Muscle layer of colon (tissue), 2 donors: ENCODE measurements around the gene SNAP29.
"Not testable (repeated sequence)": the region's sequence is repeated elsewhere in the genome, so short reads cannot be mapped to it uniquely, and the experiment has no call there.

Source experiments
- H3K27ac ChIP-seq: one replicate; pipeline ENCODE4 v1.7.0; 2013; ENCODE audit warnings: low read depth, mild to moderate bottlenecking, low read length, moderate library complexity
- H3K27me3 ChIP-seq, 2 donors: one replicate each; pipeline ENCODE4 v1.7.0; 2013; ENCODE audit warnings: low read length in 2 of 2, mild to moderate bottlenecking in 2 of 2; ENCODE audit not compliant: insufficient read depth in 2 of 2, control insufficient read depth in 1 of 2
- H3K36me3 ChIP-seq: one replicate; pipeline ENCODE4 v1.7.0; 2013; ENCODE audit warnings: mild to moderate bottlenecking, low read length; ENCODE audit not compliant: insufficient read depth
- H3K4me1 ChIP-seq: one replicate; pipeline ENCODE4 v1.7.0; 2013; ENCODE audit warnings: mild to moderate bottlenecking, low read length; ENCODE audit not compliant: insufficient read depth
- H3K4me3 ChIP-seq, 2 donors: one replicate each; pipeline ENCODE4 v1.7.0; 2013; ENCODE audit warnings: low read length in 2 of 2, low read depth in 1 of 2, mild to moderate bottlenecking in 1 of 2, moderate library complexity in 1 of 2
- H3K9ac ChIP-seq: one replicate; pipeline ENCODE4 v1.7.0; 2013; ENCODE audit warnings: low read length
- H3K9me3 ChIP-seq: one replicate; pipeline ENCODE4 v1.7.0; 2013; ENCODE audit warnings: mild to moderate bottlenecking, low read length
- donor health status: abdominal sarcoma.
- donor health status: Adenocarcinoma of cecum.

Gene SNAP29

DNA sequence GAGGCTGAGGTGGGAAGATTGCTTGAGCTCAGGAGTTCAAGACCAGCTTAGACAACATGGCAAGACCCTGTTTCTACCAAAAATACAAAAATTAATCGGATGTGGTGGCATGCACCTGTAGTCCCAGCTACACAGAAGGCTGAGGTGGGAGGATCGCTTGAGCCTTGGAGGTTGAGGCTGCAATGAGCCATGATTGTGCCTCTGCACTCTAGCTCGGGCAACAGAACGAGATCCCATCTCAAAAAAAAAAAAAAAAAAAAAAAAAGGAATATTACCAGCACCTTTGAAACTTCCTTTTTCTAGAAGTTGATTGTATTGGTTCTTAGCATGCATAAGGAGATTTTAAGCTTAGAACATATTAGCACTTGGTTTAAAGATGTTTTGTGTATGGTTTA is 69.8 kb downstream of the SNAP29 start:
- no peak overlapping the region for H3K9ac ChIP-seq
- H3K4me1 ChIP-seq: peaks cover 12% of the 10 kb centered on the region
- no peak overlapping the region for H3K27ac ChIP-seq
- no peaks in the 10 kb centered on the region for H3K27me3 ChIP-seq
- H3K9me3 ChIP-seq: no peaks in the 10 kb centered on the region
- H3K36me3 ChIP-seq: no peaks in the 10 kb centered on the region
- no peak overlapping the region for H3K4me3 ChIP-seq

DNA sequence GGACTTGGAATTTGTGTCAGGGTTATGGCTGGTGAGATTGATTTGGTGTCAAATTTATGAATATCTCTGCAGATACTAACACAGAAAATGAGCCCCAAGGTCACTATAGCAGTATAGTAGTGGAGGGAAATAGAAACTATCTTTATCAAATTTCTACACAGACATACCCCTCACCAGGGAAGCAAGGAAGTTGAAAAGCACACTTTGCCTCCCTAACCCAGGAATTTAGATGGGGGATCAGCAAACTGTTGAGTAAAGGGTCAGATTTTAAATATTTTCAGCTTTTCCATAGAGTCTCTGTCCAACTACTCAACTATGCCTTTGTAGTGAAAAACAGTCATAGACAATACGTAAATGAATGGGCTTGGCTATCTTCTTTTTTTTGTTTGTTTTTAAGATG is 71.2 kb downstream of the SNAP29 start:
- peaks cover 12% of the 10 kb centered on the region for H3K4me1 ChIP-seq
- no peaks in the 10 kb centered on the region for H3K27me3 ChIP-seq
- H3K4me3 ChIP-seq: no peak overlapping the region
- no peak overlapping the region for H3K9ac ChIP-seq
- no peaks in the 10 kb centered on the region for H3K9me3 ChIP-seq
- H3K27ac ChIP-seq: no peak overlapping the region
- peaks cover 9% of the 10 kb centered on the region for H3K36me3 ChIP-seq

DNA sequence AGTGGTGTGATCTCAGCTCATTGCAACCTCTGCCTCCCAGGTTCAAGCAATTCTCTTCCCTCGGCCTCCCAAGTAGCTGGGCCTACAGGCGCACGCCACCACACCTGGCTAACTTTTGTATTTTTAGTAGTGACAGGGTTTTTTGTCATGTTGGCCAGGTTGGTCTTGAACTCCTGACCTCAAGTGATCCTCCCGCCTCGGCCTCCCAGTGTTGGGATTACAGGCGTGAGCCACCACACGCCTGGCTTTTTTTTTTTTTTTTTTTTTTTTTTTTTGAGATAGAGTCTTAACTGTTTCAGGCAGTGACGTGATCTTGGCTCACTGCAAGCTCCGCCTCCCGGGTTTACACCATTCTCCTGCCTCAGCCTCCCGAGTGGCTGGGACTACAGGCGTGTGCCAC is 71.6 kb downstream of the SNAP29 start:
- H3K27me3 ChIP-seq, H3K9ac ChIP-seq, H3K36me3 ChIP-seq, H3K4me3 ChIP-seq, H3K27ac ChIP-seq, H3K9me3 ChIP-seq: not testable (repeated sequence)
- H3K4me1 ChIP-seq: peaks cover 11% of the 10 kb centered on the region

DNA sequence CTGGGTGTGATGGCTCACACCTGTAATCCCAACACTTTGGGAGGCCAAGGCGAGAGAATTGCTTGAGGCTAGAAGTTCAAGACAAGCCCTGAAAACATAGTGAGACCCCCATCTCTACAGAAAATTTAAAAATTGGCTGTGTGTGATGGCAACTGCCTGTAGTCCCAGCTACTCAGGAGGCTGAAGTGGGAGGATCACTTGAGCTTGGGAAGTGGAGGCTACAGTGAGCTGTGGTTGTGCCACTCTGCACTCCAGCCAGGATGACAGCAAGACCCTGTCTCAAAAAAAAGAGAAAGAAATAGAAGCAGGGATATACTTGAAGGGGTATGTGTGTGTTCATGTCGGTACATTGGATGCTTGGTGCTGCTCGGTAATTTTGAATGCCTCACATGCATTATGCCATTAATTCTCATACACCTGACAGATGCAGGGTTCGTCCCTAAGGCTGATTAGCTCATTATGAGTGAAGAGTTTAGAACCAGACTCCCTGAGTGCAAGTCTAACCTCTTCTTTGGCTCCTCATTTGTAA is 72.4 kb downstream of the SNAP29 start:
- H3K27me3 ChIP-seq: no peaks in the 10 kb centered on the region
- no peak overlapping the region for H3K27ac ChIP-seq
- no peak overlapping the region for H3K9ac ChIP-seq
- H3K4me1 ChIP-seq: peaks cover 4% of the 10 kb centered on the region
- no peaks in the 10 kb centered on the region for H3K9me3 ChIP-seq
- H3K4me3 ChIP-seq: no peak overlapping the region
- peaks cover 14% of the 10 kb centered on the region for H3K36me3 ChIP-seq

DNA sequence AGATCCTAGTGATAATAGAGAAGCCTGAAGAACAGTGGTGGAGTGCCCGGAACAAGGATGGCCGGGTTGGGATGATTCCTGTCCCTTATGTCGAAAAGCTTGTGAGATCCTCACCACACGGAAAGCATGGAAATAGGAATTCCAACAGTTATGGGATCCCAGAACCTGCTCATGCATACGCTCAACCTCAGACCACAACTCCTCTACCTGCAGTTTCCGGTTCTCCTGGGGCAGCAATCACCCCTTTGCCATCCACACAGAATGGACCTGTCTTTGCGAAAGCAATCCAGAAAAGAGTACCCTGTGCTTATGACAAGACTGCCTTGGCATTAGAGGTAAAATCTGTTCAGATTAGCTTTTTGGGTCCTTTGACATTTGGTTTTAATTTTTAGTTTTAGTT is 75.1 kb downstream of the SNAP29 start:
- H3K27me3 ChIP-seq: no peaks in the 10 kb centered on the region
- H3K9ac ChIP-seq: no peak overlapping the region
- no peak overlapping the region for H3K27ac ChIP-seq
- H3K4me1 ChIP-seq: peaks cover 10% of the 10 kb centered on the region
- H3K36me3 ChIP-seq: peaks cover 19% of the 10 kb centered on the region
- H3K9me3 ChIP-seq: no peaks in the 10 kb centered on the region
- no peak overlapping the region for H3K4me3 ChIP-seq

DNA sequence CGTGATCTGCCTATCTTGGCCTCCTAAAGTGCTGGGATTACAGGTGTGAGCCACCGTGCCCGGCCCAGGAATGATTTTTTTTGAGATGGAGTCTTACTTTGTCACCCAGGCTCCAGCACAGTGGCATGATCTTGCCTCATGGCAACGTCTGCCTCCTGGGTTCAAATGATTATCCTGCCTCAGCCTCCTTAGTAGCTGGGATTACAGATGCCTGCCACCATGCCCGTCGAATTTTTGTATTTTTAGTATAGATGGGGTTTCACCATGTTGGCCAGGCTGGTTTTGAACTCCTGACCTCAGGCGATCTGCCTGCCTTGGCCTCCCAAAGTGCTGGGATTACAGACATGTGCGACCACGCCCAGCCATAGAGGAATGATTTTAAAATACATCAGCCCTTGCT is 76.2 kb downstream of the SNAP29 start:
- peaks cover 19% of the 10 kb centered on the region for H3K36me3 ChIP-seq
- H3K27ac ChIP-seq, H3K27me3 ChIP-seq, H3K4me3 ChIP-seq, H3K9me3 ChIP-seq, H3K9ac ChIP-seq: not testable (repeated sequence)
- H3K4me1 ChIP-seq: peaks cover 13% of the 10 kb centered on the region

DNA sequence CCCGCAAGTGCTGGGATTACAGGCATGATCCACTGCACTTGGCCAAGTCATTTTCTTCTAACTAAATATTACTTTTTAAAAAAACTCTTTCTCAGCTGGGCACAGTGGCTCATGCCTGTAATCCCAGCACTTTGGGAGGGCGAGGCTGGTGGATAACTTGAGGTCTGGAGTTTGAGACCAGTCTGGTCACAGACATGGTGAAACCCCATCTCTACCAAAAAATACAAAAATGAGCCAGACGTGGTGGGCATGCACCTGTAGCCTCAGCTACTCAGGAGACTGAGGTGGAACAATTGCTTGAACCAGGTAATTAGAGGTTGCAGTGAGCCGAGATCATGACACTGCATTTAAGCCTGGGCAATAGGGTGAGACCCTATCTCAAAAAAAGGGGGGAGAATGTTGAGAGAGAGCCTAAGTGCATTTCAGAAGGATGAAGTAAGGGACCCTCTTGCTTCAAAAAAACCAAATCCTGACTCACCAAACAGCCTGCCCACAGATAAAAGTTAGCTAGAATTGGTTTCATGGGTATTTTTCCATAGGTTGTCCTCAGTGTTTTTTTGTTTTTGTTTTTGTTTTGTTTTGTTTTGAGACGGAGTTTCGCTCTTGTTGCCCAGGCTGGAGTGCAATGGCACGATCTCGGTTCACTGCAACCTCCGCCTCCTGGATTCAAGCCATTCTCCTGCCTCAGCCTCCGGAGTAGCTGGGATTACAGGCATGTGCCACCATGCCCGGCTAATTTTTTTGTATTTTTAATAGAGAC is 77.2 kb downstream of the SNAP29 start:
- H3K4me3 ChIP-seq, H3K9me3 ChIP-seq, H3K27ac ChIP-seq, H3K9ac ChIP-seq, H3K27me3 ChIP-seq: not testable (repeated sequence)
- peaks cover 23% of the 10 kb centered on the region for H3K36me3 ChIP-seq
- peaks cover 22% of the 10 kb centered on the region for H3K4me1 ChIP-seq

DNA sequence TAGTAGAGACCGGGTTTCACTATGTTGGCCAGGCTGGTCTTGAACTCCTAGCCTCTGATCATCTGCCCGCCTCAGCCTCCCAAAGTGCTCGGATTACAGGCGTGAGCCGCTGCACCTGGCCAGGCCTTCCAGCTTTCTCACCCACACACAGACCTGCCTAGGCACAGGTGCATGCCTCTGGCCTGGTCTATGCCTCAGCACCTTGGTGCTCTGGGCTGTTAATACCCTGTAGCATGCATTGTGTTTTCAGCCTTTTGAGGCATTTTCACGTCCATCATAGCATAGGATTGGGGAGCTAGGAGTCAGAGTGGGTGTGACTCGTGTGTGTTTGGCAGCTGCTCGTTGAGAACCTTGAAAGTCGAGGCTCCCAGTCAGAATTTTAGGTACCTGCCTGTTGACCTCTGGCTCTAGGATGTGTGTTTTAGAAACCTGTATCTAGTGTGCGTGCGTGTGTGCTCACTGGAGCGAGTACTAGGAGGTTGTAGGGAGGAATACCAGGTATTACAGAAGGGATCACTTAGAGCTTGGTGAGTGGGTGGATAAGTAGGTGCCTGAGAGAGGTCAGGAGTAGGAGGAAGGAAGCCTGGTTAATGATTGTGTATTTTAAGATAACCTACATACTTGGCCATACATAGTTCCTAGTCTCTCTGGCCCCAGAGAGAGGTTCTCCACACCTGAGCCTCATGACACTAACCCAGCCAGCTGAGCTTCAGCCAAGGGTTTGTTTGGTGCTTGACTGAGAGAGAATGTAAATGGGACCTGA is 78.4 kb downstream of the SNAP29 start:
- Histone ChIP-seq H3K36me3 (peaks cover 23% of the 10 kb centered on the region), H3K27ac (no peak overlapping the region), H3K9me3 (no peaks in the 10 kb centered on the region), H3K4me3 (peak overlapping the region in 1 of 2 donors; percentile 33), H3K9ac (no peak overlapping the region), H3K4me1 (peaks cover 24% of the 10 kb centered on the region), H3K27me3 (no peaks in the 10 kb centered on the region)

DNA sequence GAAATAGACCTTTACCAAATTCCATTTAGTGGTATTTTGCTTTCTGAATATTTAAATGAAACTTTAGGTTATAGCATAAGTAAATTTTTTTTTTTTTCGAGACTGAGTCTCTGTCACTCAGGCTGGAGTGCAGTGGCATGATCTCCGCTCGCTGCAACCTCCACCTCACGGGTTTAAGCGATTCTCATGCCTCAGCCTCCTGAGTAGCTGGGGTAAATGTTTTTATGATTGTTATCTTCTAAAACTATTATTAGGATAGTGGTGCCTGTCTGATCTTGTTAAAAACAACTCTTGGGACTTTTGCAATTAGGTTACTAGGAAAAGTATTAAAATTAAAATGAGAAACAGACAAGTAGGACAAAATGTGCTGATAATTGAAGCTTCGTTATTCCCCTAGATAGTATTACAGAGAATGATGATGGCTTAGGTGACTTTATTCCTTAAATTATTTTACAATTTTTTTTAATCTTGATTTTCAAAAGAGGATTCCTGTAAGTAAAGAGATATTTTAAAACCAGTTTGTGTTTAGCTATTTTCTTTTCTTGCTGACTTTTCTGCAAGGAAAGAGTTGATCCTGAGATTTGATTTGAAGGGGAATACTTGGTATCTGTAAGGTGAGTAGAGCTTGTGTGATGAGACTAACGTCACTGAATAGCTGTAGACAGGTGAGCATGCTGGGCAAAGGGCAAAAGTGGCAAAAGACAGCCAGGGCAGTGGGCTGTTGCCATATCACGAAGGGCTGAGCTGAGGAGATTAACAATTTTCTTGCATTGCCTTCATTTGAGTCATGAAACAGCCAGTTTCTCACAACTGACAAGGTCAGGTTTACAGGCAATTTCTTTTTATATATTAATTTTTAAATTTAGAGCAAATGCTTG is 79.2 kb downstream of the SNAP29 start:
- no peak overlapping the region for H3K9ac ChIP-seq
- H3K27ac ChIP-seq: no peak overlapping the region
- no peaks in the 10 kb centered on the region for H3K9me3 ChIP-seq
- H3K27me3 ChIP-seq: no peaks in the 10 kb centered on the region
- peaks cover 24% of the 10 kb centered on the region for H3K4me1 ChIP-seq
- H3K4me3 ChIP-seq: peak overlapping the region in 1 of 2 donors; percentile 33
- H3K36me3 ChIP-seq: peaks cover 23% of the 10 kb centered on the region

DNA sequence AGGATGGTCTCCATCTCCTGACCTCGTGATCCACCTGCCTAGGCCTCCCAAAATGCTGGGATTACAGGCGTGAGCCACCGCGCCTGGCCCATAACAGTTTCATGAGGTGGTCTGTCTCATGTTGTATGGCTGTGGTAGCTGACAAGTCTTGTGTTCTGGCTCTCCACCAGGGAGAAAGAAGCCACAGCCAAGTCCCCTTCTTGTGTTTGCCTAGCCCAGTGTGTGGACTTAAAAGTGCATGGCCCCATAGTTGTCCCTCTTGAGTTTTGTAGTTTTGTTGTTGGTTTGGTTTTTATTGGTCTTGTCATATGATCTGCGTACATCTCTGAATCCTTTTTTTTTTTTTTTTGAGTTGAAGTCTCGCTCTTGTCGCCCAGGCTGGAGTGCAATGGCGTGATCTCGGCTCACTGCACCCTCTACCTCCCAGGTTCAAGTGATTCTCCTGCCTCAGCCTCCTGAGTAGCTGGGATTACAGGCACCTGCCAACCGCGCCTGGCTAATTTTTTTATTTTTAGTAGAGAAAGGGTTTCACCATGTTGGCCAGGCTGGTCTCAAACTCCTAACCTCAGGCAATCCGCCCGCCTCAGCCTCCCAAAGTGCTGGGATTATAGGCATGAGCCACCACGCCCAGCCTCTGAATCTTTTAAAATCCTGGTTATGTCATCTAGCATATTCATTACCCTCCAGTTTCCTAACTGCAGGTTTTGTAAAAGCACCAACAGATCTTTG is 80.8 kb downstream of the SNAP29 start:
- not testable (repeated sequence) for H3K9ac ChIP-seq, H3K27ac ChIP-seq, H3K9me3 ChIP-seq, H3K4me3 ChIP-seq, H3K27me3 ChIP-seq
- Histone ChIP-seq H3K36me3 (peaks cover 14% of the 10 kb centered on the region), H3K4me1 (peaks cover 24% of the 10 kb centered on the region)
